B cell (primary cell): ENCODE results near the gene DLX3.

ENCODE experiments used
- EZH2 ChIP-seq: IDR thresholded peaks from 2 replicates; pipeline ENCODE4 v1.6.1; 2012; ENCODE audit warnings: borderline replicate concordance, low read depth, mild to moderate bottlenecking, moderate library complexity, low read length; ENCODE audit not compliant: insufficient read depth, poor library complexity, severe bottlenecking
- TF ChIP-seq, protein P1 (sequence below): fragments of 200-600 bp; IDR thresholded peaks from one replicate; pipeline ENCODE4 v1.8.0; 2022; ENCODE audit warnings: antibody characterized with exemption, mild to moderate bottlenecking

GRCh38 chr17:50020841-50021599 lies 26.0 kb upstream of the DLX3 start:
- TF ChIP-seq, protein P1, sequence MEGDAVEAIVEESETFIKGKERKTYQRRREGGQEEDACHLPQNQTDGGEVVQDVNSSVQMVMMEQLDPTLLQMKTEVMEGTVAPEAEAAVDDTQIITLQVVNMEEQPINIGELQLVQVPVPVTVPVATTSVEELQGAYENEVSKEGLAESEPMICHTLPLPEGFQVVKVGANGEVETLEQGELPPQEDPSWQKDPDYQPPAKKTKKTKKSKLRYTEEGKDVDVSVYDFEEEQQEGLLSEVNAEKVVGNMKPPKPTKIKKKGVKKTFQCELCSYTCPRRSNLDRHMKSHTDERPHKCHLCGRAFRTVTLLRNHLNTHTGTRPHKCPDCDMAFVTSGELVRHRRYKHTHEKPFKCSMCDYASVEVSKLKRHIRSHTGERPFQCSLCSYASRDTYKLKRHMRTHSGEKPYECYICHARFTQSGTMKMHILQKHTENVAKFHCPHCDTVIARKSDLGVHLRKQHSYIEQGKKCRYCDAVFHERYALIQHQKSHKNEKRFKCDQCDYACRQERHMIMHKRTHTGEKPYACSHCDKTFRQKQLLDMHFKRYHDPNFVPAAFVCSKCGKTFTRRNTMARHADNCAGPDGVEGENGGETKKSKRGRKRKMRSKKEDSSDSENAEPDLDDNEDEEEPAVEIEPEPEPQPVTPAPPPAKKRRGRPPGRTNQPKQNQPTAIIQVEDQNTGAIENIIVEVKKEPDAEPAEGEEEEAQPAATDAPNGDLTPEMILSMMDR: no peak
- TF ChIP-seq EZH2: no peak
